GM18867 (cell line): ENCODE results near the gene TMEM242.

ENCODE experiments used
- ATAC-seq: cut with Tn5 transposase; IDR thresholded peaks from one replicate; pipeline ENCODE4 v1.9.1; 2021; ENCODE audit warnings: mild to moderate bottlenecking, moderate library complexity; ENCODE audit not compliant: unreplicated experiment

TMEM242 gene

GRCh38 chr6:157291356-157291755, 32.0 kb downstream of the TMEM242 start:
- ATAC-seq: no peak

GRCh38 chr6:157290797-157291196, 32.5 kb downstream of the TMEM242 start:
- ATAC-seq: no peak

- no peak for ATAC-seq
These were observed 33.6 kb downstream of the TMEM242 start for GRCh38 chr6:157289764-157290163.

GRCh38 chr6:157288575-157288974, 34.7 kb downstream of the TMEM242 start:
- ATAC-seq: no peak

GRCh38 chr6:157287923-157288322, 35.4 kb downstream of the TMEM242 start:
- ATAC-seq: no peak

GRCh38 chr6:157287247-157287850, 36.0 kb downstream of the TMEM242 start:
- no peak for ATAC-seq

- no peak for ATAC-seq
These were observed 37.9 kb downstream of the TMEM242 start for GRCh38 chr6:157285422-157285779.

GRCh38 chr6:157284738-157285421, 38.4 kb downstream of the TMEM242 start:
- ATAC-seq: no peak

GRCh38 chr6:157283900-157284737, 39.2 kb downstream of the TMEM242 start:
- ATAC-seq: no peak

GRCh38 chr6:157283330-157283898, 39.9 kb downstream of the TMEM242 start:
- no peak for ATAC-seq

- ATAC-seq: no peak
These were observed 41.0 kb downstream of the TMEM242 start for GRCh38 chr6:157282284-157282683.

- ATAC-seq: peak; percentile 62
These were observed 41.7 kb downstream of the TMEM242 start for GRCh38 chr6:157281570-157281969.

GRCh38 chr6:157280947-157281346, 42.4 kb downstream of the TMEM242 start:
- ATAC-seq: no peak

- no peak for ATAC-seq
These were observed 43.2 kb downstream of the TMEM242 start for GRCh38 chr6:157280157-157280556.

GRCh38 chr6:157278171-157278570, 45.1 kb downstream of the TMEM242 start:
- ATAC-seq: no peak

- ATAC-seq: no peak
These were observed 46.6 kb downstream of the TMEM242 start for GRCh38 chr6:157276731-157277130.

GRCh38 chr6:157276134-157276532, 47.2 kb downstream of the TMEM242 start:
- ATAC-seq: no peak

GRCh38 chr6:157274471-157275226, 48.7 kb downstream of the TMEM242 start:
- ATAC-seq: peak; percentile 89

- ATAC-seq: peak; percentile 42
These were observed 49.4 kb downstream of the TMEM242 start for GRCh38 chr6:157273756-157274470.
